RWPE1 (cell line): ENCODE measurements around the gene SYNJ2.
"Not testable (repeated sequence)": the region's sequence is repeated elsewhere in the genome, so short reads cannot be mapped to it uniquely, and the experiment has no call there.

Experiments
- CTCF ChIA-PET: fragments of 350-600 bp; sonication (Branson Sonifier 250); formaldehyde crosslinking; extraction: SDS; loops from one replicate; lab custom pipeline; 2021; lab: Yijun Ruan, JAX
- POLR2A ChIA-PET: fragments of 400-600 bp; formaldehyde crosslinking; extraction: SDS; loops from one replicate; lab custom pipeline; 2020; ENCODE audit warnings: antibody characterized with exemption; ENCODE audit not compliant: low non-redundant PET; lab: Yijun Ruan, JAX
- DNase-seq: peaks from one replicate; pipeline ENCODE4 v3.0.0; 2012; ENCODE audit warnings: low spot score
- H3K27ac ChIP-seq: fragments of 450-650 bp; 2 replicates; pipeline ENCODE4 v1.5.1; 2017
- CTCF ChIP-seq: fragments of 450-650 bp; conservative IDR thresholded peaks from 2 replicates; pipeline ENCODE4 v1.5.1; 2017; ENCODE audit warnings: low read depth, mild to moderate bottlenecking

Gene SYNJ2

DNA sequence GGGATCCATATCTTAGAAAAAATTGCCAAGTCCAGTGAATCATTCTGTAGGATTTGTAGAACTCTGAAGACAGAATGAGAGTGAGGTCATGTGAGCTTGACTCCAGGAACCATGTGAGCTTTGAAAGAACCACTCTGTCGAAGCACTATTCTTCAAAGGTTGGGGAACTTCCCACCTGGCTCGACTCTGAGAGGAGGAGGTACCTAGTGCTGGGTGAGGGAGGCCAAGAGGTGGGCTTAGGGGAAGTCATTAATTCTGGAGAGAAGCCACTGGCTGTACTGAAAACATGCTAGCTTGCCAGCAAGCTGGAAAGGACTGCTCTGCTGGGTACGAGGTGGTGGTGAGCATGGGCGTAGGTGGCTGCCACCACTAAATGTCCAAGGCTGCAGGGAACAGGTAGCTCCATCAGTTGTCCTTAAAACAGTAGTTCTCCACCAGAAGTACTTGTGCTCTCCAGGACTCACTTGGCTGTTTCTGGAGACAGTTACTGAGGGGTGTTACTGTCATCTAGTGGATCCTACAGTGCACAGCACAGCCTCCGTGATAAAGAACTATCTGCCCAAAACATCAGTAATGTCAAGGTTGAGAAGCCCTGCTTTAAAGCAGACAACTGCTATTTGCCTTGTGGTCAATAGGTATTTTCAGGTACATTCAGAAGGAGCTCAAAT lies 34.7 kb upstream of the SYNJ2 start:
- CTCF ChIA-PET: interaction anchor here (0.6 to 1.8 kb wide), 5 partner anchors 8 to 724 kb away, joined by 3 to 5 read pairs (median 3); no protein-coding TSS in a partner anchor
- H3K27ac ChIP-seq: no peak overlapping the region
- POLR2A ChIA-PET: interaction anchor here (0.5 kb wide), 2 partner anchors 38 kb away, joined by 3 read pairs; no protein-coding TSS in a partner anchor
- TF ChIP-seq CTCF: peak; percentile 49
- DNase-seq: no peak

DNA sequence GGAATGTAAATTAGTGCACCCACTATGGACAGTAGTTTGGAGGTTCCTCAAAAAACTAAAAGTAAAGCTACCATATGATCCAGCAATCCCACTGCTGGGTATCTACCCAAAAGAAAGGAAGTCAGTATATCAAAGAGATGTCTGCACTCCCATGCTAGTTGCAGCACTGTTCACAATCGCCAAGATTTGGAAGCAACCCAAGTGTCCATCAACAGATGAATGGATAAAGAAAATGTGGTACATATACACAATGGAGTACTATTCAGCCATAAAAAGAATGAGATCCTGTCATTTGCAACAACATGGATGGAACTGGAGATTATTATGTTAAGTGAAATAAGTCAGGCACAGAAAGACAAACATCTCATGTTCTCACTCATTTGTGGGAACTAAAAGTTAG lies 30.8 kb upstream of the SYNJ2 start:
- H3K27ac ChIP-seq, CTCF ChIA-PET, POLR2A ChIA-PET, DNase-seq: not testable (repeated sequence)

GRCh38 chr6:157951828-157952227 lies 29.8 kb upstream of the SYNJ2 start:
- ChIA-PET CTCF (interaction anchor here (0.6 kb wide), 1 partner anchor 84 kb away, joined by 3 read pairs; no protein-coding TSS in a partner anchor), POLR2A (interaction anchor here (0.6 kb wide), 1 partner anchor 12 kb away, joined by 3 read pairs; no protein-coding TSS in a partner anchor)
- H3K27ac ChIP-seq: no peak overlapping the region
- no peak for TF ChIP-seq CTCF
- no peak for DNase-seq

- POLR2A ChIA-PET: interaction anchor here (0.6 kb wide), 1 partner anchor 25 kb away, joined by 3 read pairs; no protein-coding TSS in a partner anchor
- CTCF ChIA-PET: no interaction called here
- H3K27ac ChIP-seq: no peak overlapping the region
- DNase-seq: no peak
- no peak for TF ChIP-seq CTCF
Observed at GRCh38 chr6:157952861-157953351, 28.8 kb upstream of the SYNJ2 start.

GRCh38 chr6:157953580-157954091 lies 28.0 kb upstream of the SYNJ2 start:
- CTCF ChIA-PET: interaction anchor here (0.6 to 0.9 kb wide), 2 partner anchors 13 to 118 kb away, joined by 3 to 5 read pairs; no protein-coding TSS in a partner anchor
- peak overlapping the region; percentile 65 for H3K27ac ChIP-seq
- POLR2A ChIA-PET: interaction anchor here (0.6 kb wide), 1 partner anchor 26 kb away, joined by 3 read pairs; no protein-coding TSS in a partner anchor
- TF ChIP-seq CTCF: no peak
- DNase-seq: no peak

DNA sequence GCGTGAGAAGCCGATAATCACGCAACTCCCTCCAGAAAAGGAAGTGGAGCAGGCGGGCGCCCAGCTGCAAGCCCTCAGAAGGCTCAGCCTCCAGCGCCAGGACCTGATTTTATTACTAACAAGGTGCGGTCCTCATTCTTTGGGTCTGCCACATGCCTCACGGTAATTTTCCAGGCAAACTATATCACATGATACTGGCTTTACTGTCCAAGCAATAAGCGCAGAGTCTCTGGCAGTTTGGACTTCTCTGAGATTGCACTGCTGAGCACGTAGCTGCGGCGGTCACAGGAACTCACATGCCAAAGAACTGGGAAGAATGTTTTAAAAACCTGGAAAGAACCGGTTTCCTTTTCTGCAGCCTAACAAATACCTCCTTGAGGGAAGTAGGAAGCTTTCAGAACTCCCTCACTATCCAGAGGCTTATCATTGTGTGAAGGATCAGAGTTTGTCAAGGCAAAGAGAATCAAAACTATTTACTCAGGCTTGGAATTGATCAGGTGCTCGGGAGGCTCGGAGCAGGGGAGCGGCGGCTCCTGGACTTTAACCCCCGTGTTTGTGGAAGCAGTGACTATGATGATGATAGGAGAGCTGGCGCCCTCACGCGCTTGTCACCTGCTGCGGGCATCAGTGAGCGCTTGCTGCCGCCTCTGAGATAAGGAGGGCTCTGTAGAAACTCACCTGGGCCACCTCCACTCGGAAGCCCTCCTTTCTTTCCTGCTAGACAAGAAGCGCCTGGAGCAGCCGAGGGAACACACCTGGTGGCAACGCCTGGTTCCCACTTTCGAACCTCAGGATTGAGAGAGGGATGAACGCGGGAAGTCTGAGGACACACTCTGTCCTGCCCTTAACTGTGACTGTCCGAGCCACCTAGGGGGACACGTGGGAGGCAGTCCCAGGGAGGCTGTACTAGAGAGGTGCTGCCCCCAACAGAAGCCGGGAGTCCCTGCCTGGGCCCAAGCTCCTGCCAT lies 27.2 kb upstream of the SYNJ2 start:
- peak overlapping the region; percentile 65 for H3K27ac ChIP-seq
- no peak for TF ChIP-seq CTCF
- CTCF ChIA-PET: interaction anchor here (0.9 kb wide), 1 partner anchor 118 kb away, joined by 5 read pairs; no protein-coding TSS in a partner anchor
- POLR2A ChIA-PET: no interaction called here
- no peak for DNase-seq
